ENCODE measurements around the gene STK36. TPM values are rescaled to one million over a fixed set of nuclear protein-coding genes. Genes with fewer than 3 reads are reported as not detected.

The STK36 gene
- total RNA-seq, 1 experiment from 2014 or later: 47.7 TPM

DNA sequence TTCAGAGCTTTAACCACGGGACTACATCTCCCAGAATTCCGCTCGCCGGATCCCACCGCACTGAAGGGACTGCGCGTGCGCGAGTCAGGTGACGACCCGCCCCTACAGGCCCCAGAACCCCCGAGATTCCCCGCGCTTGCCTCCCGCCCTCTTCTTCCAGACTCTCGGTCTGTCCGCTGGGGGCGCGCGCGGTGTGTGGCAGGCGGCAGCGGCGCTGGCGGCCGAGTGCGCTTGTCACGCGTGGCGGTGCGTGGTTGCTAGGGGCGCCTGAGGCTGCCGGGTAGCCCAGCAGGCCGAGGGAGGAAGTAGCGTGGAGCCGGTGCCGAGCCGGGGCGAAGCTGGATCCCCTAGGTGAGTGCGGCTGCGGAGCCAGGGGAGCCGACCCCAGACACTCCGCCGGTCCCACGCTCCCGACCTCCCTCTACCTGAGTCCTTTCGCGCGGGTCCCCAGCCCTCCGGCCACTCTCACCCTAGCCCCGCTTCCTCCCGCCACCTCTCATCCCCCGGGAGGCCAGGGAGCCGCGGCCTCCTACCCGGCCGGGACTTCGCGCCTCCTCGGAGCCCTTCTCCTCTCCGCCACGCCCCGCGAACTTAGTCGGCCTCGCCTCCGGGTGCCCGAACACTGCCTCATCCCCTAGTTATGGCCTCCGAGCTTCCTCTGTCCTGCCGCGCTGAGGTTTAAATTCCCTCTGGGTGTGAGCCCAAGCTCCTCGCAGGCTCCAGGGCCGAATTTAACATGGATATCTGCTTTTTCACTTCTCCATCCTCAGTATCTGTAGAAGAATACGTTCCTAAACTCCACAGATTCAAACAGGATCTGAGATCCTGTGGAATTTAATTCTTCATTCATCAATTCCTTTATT lies 39.0 kb downstream of the STK36 start, which contains the start of gene TTLL4:
TSS of gene TTLL4 (plus strand) at position 149 of the 863 bp plus-strand sequence. CDS start 26,842 bp downstream, outside the sequence.
- Mint-ChIP-seq H3K36me3 (peaks cover 12% of the 10 kb centered on the region), H3K9me3 (peaks cover 4% of the 10 kb centered on the region), H3K4me3 (peak within 1 kb of the TSS; percentile 98), H3K4me1 (peaks cover 11% of the 10 kb centered on the region), H3K27ac (peak within 1 kb of the TSS; percentile 56; the same call in 1 of the 2 replicates), H3K27me3 (ENCODE audit: low read depth) (no peaks in the 10 kb centered on the region; the same call in 1 of the 2 replicates)
- CTCF ChIA-PET: interaction anchor here (0.6 to 2.4 kb wide), 28 partner anchors 11 to 292 kb away, joined by 3 to 30 read pairs (median 4); partner anchors contain the start of genes BCS1L, CYP27A1, RNF25 and STK36
- POLR2A ChIA-PET: interaction anchor here (0.6 to 1.0 kb wide), 4 partner anchors 52 to 494 kb away, joined by 3 to 7 read pairs (median 4); partner anchors contain the start of genes BCS1L and ZNF142
- peak; percentile 97 for DNase-seq (ENCODE audit: low spot score)
- ATAC-seq: peak; percentile 93
- TF ChIP-seq ZNF232 (CRISPR knock-in tag; IDR thresholded peaks at IDR 0.05): no peak
- TF ChIP-seq GTF2I (CRISPR knock-in tag; conservative IDR thresholded peaks at IDR 0.05): no peak
- no peak for TF ChIP-seq ZNF396 (CRISPR knock-in tag; IDR thresholded peaks at IDR 0.05; ENCODE audit: borderline replicate concordance)
- no peak for TF ChIP-seq TCF7 (CRISPR knock-in tag; IDR thresholded peaks at IDR 0.05; ENCODE audit: low read depth)
- TF ChIP-seq NR1H2 (CRISPR knock-in tag; IDR thresholded peaks at IDR 0.05): no peak
- TF ChIP-seq TEAD1 (CRISPR knock-in tag; IDR thresholded peaks at IDR 0.05): peak; percentile 78
- TF ChIP-seq, protein P1, sequence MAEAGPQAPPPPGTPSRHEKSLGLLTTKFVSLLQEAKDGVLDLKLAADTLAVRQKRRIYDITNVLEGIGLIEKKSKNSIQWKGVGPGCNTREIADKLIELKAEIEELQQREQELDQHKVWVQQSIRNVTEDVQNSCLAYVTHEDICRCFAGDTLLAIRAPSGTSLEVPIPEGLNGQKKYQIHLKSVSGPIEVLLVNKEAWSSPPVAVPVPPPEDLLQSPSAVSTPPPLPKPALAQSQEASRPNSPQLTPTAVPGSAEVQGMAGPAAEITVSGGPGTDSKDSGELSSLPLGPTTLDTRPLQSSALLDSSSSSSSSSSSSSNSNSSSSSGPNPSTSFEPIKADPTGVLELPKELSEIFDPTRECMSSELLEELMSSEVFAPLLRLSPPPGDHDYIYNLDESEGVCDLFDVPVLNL (CRISPR knock-in tag; IDR thresholded peaks at IDR 0.05; ENCODE audit: borderline replicate concordance, low read depth): no peak
- no peak for TF ChIP-seq NFE2L1 (CRISPR knock-in tag; IDR thresholded peaks at IDR 0.05)
- TF ChIP-seq JUN (CRISPR knock-in tag; IDR thresholded peaks at IDR 0.05): peak; percentile 84; the same call in 1 of the 2 replicates
- no peak for TF ChIP-seq JAZF1 (CRISPR knock-in tag; IDR thresholded peaks at IDR 0.05)
- no peak for TF ChIP-seq ZNF317 (CRISPR knock-in tag; IDR thresholded peaks at IDR 0.05; ENCODE audit: borderline replicate concordance, low read depth)
- TF ChIP-seq ZNF219 (CRISPR knock-in tag; IDR thresholded peaks at IDR 0.05; ENCODE audit: borderline replicate concordance): peak; percentile 66; the same call in 1 of the 2 replicates
- no peak for TF ChIP-seq ZNF423 (CRISPR knock-in tag; IDR thresholded peaks at IDR 0.05)
- TF ChIP-seq FOXP1 (CRISPR knock-in tag; IDR thresholded peaks at IDR 0.05; ENCODE audit: borderline replicate concordance): no peak
- no peak for TF ChIP-seq ZNF121 (CRISPR knock-in tag; IDR thresholded peaks at IDR 0.05)
- TF ChIP-seq RELA (CRISPR knock-in tag; IDR thresholded peaks at IDR 0.05; ENCODE audit: borderline replicate concordance): no peak
- TF ChIP-seq, protein P2, sequence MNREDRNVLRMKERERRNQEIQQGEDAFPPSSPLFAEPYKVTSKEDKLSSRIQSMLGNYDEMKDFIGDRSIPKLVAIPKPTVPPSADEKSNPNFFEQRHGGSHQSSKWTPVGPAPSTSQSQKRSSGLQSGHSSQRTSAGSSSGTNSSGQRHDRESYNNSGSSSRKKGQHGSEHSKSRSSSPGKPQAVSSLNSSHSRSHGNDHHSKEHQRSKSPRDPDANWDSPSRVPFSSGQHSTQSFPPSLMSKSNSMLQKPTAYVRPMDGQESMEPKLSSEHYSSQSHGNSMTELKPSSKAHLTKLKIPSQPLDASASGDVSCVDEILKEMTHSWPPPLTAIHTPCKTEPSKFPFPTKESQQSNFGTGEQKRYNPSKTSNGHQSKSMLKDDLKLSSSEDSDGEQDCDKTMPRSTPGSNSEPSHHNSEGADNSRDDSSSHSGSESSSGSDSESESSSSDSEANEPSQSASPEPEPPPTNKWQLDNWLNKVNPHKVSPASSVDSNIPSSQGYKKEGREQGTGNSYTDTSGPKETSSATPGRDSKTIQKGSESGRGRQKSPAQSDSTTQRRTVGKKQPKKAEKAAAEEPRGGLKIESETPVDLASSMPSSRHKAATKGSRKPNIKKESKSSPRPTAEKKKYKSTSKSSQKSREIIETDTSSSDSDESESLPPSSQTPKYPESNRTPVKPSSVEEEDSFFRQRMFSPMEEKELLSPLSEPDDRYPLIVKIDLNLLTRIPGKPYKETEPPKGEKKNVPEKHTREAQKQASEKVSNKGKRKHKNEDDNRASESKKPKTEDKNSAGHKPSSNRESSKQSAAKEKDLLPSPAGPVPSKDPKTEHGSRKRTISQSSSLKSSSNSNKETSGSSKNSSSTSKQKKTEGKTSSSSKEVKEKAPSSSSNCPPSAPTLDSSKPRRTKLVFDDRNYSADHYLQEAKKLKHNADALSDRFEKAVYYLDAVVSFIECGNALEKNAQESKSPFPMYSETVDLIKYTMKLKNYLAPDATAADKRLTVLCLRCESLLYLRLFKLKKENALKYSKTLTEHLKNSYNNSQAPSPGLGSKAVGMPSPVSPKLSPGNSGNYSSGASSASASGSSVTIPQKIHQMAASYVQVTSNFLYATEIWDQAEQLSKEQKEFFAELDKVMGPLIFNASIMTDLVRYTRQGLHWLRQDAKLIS (CRISPR knock-in tag; IDR thresholded peaks at IDR 0.05; ENCODE audit: borderline replicate concordance): no peak
- TF ChIP-seq CREB1 (CRISPR knock-in tag; IDR thresholded peaks at IDR 0.05): no peak
- TF ChIP-seq IRF2 (CRISPR knock-in tag; IDR thresholded peaks at IDR 0.05; ENCODE audit: borderline replicate concordance, low read depth): no peak
- no peak for TF ChIP-seq ATF1 (CRISPR knock-in tag; IDR thresholded peaks at IDR 0.05)
- TF ChIP-seq, protein P3, sequence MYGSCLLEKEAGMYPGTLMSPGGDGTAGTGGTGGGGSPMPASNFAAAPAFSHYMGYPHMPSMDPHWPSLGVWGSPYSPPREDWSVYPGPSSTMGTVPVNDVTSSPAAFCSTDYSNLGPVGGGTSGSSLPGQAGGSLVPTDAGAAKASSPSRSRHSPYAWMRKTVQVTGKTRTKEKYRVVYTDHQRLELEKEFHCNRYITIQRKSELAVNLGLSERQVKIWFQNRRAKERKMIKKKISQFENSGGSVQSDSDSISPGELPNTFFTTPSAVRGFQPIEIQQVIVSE (CRISPR knock-in tag; IDR thresholded peaks at IDR 0.05; ENCODE audit: borderline replicate concordance): no peak
- TF ChIP-seq, protein P4, sequence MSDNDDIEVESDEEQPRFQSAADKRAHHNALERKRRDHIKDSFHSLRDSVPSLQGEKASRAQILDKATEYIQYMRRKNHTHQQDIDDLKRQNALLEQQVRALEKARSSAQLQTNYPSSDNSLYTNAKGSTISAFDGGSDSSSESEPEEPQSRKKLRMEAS (CRISPR knock-in tag; IDR thresholded peaks at IDR 0.05): peak; percentile 72; the same call in 1 of the 2 replicates
- TF ChIP-seq, protein P5, sequence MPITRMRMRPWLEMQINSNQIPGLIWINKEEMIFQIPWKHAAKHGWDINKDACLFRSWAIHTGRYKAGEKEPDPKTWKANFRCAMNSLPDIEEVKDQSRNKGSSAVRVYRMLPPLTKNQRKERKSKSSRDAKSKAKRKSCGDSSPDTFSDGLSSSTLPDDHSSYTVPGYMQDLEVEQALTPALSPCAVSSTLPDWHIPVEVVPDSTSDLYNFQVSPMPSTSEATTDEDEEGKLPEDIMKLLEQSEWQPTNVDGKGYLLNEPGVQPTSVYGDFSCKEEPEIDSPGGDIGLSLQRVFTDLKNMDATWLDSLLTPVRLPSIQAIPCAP (CRISPR knock-in tag; IDR thresholded peaks at IDR 0.05): no peak; the same call in 1 of the 2 replicates
- TF ChIP-seq, protein P6, sequence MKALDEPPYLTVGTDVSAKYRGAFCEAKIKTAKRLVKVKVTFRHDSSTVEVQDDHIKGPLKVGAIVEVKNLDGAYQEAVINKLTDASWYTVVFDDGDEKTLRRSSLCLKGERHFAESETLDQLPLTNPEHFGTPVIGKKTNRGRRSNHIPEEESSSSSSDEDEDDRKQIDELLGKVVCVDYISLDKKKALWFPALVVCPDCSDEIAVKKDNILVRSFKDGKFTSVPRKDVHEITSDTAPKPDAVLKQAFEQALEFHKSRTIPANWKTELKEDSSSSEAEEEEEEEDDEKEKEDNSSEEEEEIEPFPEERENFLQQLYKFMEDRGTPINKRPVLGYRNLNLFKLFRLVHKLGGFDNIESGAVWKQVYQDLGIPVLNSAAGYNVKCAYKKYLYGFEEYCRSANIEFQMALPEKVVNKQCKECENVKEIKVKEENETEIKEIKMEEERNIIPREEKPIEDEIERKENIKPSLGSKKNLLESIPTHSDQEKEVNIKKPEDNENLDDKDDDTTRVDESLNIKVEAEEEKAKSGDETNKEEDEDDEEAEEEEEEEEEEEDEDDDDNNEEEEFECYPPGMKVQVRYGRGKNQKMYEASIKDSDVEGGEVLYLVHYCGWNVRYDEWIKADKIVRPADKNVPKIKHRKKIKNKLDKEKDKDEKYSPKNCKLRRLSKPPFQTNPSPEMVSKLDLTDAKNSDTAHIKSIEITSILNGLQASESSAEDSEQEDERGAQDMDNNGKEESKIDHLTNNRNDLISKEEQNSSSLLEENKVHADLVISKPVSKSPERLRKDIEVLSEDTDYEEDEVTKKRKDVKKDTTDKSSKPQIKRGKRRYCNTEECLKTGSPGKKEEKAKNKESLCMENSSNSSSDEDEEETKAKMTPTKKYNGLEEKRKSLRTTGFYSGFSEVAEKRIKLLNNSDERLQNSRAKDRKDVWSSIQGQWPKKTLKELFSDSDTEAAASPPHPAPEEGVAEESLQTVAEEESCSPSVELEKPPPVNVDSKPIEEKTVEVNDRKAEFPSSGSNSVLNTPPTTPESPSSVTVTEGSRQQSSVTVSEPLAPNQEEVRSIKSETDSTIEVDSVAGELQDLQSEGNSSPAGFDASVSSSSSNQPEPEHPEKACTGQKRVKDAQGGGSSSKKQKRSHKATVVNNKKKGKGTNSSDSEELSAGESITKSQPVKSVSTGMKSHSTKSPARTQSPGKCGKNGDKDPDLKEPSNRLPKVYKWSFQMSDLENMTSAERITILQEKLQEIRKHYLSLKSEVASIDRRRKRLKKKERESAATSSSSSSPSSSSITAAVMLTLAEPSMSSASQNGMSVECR (CRISPR knock-in tag; IDR thresholded peaks at IDR 0.05; ENCODE audit: borderline replicate concordance): peak; percentile 74; the same call in 1 of the 2 replicates
- TF ChIP-seq ZNF263 (CRISPR knock-in tag; IDR thresholded peaks at IDR 0.05; ENCODE audit: low read depth): no peak

All from WTC11 (cell line).